Right lobe of liver (tissue), 6 donors: ENCODE data around the gene RELN. TPM values are rescaled to one million over a fixed set of nuclear protein-coding genes. Genes with fewer than 3 reads are reported as not detected.

Experiments
- ATAC-seq, 4 donors: fragments of 200-7000 bp; cut with Tn5 transposase; one replicate each; pipeline ENCODE4 v1.9.1; 2020; ENCODE audit warnings: mild to moderate bottlenecking in 4 of 4, moderate library complexity in 4 of 4
- DNase-seq, 3 donors: peaks; one replicate each; pipeline ENCODE4 v3.0.0-alpha.2; 2020
- H3K27ac ChIP-seq, 3 donors: fragments of 200-600 bp; one replicate each; pipeline ENCODE4 v1.8.0; 2022
- H3K27me3 ChIP-seq, 2 donors: fragments of 200-600 bp; one replicate each; pipeline ENCODE4 v1.8.0; 2022
- H3K36me3 ChIP-seq, 4 donors: fragments of 200-600 bp; sonication (generic) in 1 of 4; one replicate each; pipeline versions ENCODE4 v1.5.1 to v1.8.0; 2017 to 2022; ENCODE audit warnings: control low read depth in 1 of 4
- H3K4me1 ChIP-seq, 4 donors: fragments of 200-600 bp; sonication (generic) in 1 of 4; one replicate each; pipeline versions ENCODE4 v1.5.1 to v1.8.0; 2017 to 2022; ENCODE audit warnings: control low read depth in 1 of 4
- H3K4me3 ChIP-seq, 3 donors: fragments of 200-600 bp; one replicate each; pipeline ENCODE4 v1.8.0; 2022
- H3K9me3 ChIP-seq, 4 donors: fragments of 200-600 bp; sonication (generic) in 1 of 4; one replicate each; pipeline versions ENCODE4 v1.5.1 to v1.8.0; 2017 to 2022; ENCODE audit warnings: control low read depth in 1 of 4
- CTCF ChIP-seq, 4 donors: fragments of 200-600 bp in 3 of 4; fragments of 450-650 bp in 1 of 4; IDR thresholded peaks; one replicate each; pipeline versions ENCODE4 v1.5.1 to v1.8.0; 2016 to 2022; ENCODE audit warnings: antibody characterized with exemption in 4 of 4, mild to moderate bottlenecking in 2 of 4
- POLR2A ChIP-seq: fragments of 450-650 bp; IDR thresholded peaks from one replicate; pipeline ENCODE4 v1.6.1; 2017; ENCODE audit warnings: antibody characterized with exemption, mild to moderate bottlenecking
- WGBS: methylation state at CpG from one replicate; pipeline ENCODE4 v1.1.6; 2018; ENCODE audit warnings: low coverage, low lambda C conversion rate; ENCODE audit not compliant: insufficient coverage; ENCODE audit errors: missing lambda C conversion rate; 5-methylcytosine and 5-hydroxymethylcytosine counted together
- intact Hi-C, 2 donors: fragments of 100-400 bp; cut with DNase I; formaldehyde crosslinking; loops; one replicate each; pipeline versions ENCODE4 v1.11.2 to v1.14.1; 2022
- total RNA-seq, 6 experiments: library from RNA; depleted of rRNA in 2 of 6; stranded (reverse); fragments of >200 nt in 2 of 6; fragmentation: NEBNext Ultra II Directional in 3 of 6; extraction: Animal tissue kit (Norgen Biotek cat#: 25700) in 3 of 6; gene quantifications; one replicate each; pipeline versions ENCODE4 v1.1.0 to v1.2.4, GENCODE V29; 2016 to 2023
- donor health status: DM: no; HTN: yes; CAD: no.
- donor health status: DM: no; HTN: no; CAD: no.
- donor health status: DM: no; HTN: no; CAD: no.
- donor health status: DM: no; HTN: yes; CAD: no.
- donor health status: DM: no; HTN: yes; CAD: no.

The RELN gene
- total RNA-seq, 6 experiments from 2014 or later = 11.9 to 35.7 (median 18.9) TPM

- intact Hi-C loops = no loop called here
- WGBS = 77% methylated on average over 4 of the region's 4 CpGs
Observed at GRCh38 chr7:103533761-103534160, 455.7 kb downstream of the RELN start.

DNA sequence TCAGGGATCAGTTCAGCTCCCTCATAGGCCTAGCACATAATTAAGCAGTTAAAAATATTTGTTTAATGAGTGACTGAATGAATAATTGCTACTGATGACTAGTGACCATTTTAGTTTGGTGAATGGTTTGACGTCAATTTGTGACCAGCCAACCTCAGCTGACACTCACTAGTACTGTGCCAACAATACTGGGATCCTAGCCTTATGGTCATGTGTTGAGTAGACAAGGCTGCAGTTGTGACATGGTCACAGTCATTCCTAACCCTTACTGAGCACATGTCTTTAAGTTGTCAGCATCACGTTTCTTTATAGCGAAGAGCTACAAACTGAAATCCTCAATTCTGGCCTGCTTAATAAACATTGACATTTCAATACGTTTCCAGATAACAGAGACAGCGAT is 456.5 kb downstream of the RELN start:
- Histone ChIP-seq H3K4me3 (no peak overlapping the region), H3K27me3 (no peaks in the 10 kb centered on the region), H3K9me3 (no peaks in the 10 kb centered on the region), H3K4me1 (no peaks in the 10 kb centered on the region), H3K27ac (no peak overlapping the region), H3K36me3 (no peaks in the 10 kb centered on the region)
- no peak for DNase-seq
- 78% methylated on average over 5 of the region's 5 CpGs for WGBS
- intact Hi-C loops = no loop called here
- TF ChIP-seq CTCF (IDR thresholded peaks at IDR 0.05) (no peak), POLR2A (no peak)
- no peak for ATAC-seq

More at GRCh38 chr7:103533761-103534160, 455.7 kb downstream of the RELN start:
- DNase-seq (no peak), ATAC-seq (no peak)
- TF ChIP-seq POLR2A = no peak
- TF ChIP-seq CTCF (IDR thresholded peaks at IDR 0.05) = no peak
- no peaks in the 10 kb centered on the region for H3K4me1 ChIP-seq
- H3K9me3 ChIP-seq = no peaks in the 10 kb centered on the region
- H3K27ac ChIP-seq = no peak overlapping the region
- H3K36me3 ChIP-seq = no peaks in the 10 kb centered on the region
- no peak overlapping the region for H3K4me3 ChIP-seq
- no peaks in the 10 kb centered on the region for H3K27me3 ChIP-seq

DNA sequence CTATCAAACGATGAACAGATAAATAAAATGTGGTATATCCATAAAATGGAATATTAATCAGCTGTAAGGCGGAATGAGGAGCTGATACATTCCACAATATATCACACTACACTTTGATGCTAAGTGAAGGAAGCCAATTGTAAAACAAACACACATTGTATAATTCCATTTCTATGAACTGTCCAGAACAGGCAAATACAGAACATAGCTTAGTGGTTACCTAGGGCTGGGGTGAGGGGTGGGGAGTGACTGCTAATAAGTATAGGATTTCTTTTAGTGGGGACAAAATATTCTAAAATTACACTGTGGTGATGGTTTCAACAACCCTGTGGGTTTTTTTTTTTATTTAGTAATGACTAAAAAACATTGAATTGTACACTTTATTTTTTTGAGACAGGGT is 461.3 kb downstream of the RELN start:
- no peak for TF ChIP-seq POLR2A
- no peak for TF ChIP-seq CTCF (IDR thresholded peaks at IDR 0.05)
- Histone ChIP-seq H3K27ac (no peak overlapping the region), H3K36me3 (no peaks in the 10 kb centered on the region), H3K9me3 (no peaks in the 10 kb centered on the region), H3K27me3 (no peaks in the 10 kb centered on the region), H3K4me3 (no peak overlapping the region), H3K4me1 (no peaks in the 10 kb centered on the region)
- WGBS = 67% methylated on average over 2 of the region's 2 CpGs
- DNase-seq (no peak), ATAC-seq (no peak)
- intact Hi-C loops = no loop called here

- ATAC-seq = no peak
Observed at GRCh38 chr7:103525937-103526336, 463.5 kb downstream of the RELN start.

More at GRCh38 chr7:103525937-103526336, 463.5 kb downstream of the RELN start:
- H3K9me3 ChIP-seq = no peaks in the 10 kb centered on the region
- TF ChIP-seq POLR2A (no peak), CTCF (IDR thresholded peaks at IDR 0.05) (no peak)
- H3K4me1 ChIP-seq = no peaks in the 10 kb centered on the region
- no peak for DNase-seq
- intact Hi-C loops = no loop called here
- no peaks in the 10 kb centered on the region for H3K36me3 ChIP-seq
- no peak overlapping the region for H3K4me3 ChIP-seq
- H3K27ac ChIP-seq = no peak overlapping the region
- no peaks in the 10 kb centered on the region for H3K27me3 ChIP-seq
- 25% methylated on average over 1 of the region's 1 CpG for WGBS
